SU-DHL-6 (cell line): ENCODE results near the gene NDUFAF7.
A peak's percentile ranks its signal among the peaks of the same experiment; 100 is the strongest.

Source experiments
- H2AFZ ChIP-seq: fragments of 200-600 bp; sonication (generic); 2 replicates; pipeline ENCODE4 v1.6.1; 2014; ENCODE audit warnings: low read depth, mild to moderate bottlenecking, moderate library complexity, mixed read lengths, antibody characterized with exemption, low read length; ENCODE audit not compliant: severe bottlenecking
- H3F3A ChIP-seq: fragments of 200-600 bp; shearing (Covaris generic); 2 replicates; pipeline ENCODE4 v1.6.0; 2016; ENCODE audit warnings: antibody characterized with exemption, mild to moderate bottlenecking; ENCODE audit not compliant: insufficient read depth
- H3K27ac ChIP-seq: fragments of 200-600 bp; sonication (generic); 2 replicates; pipeline ENCODE4 v1.5.1; 2016; ENCODE audit warnings: low read depth, mild to moderate bottlenecking, low read length, moderate library complexity, mixed read lengths
- H3K27me3 ChIP-seq: fragments of 200-600 bp; sonication (generic), shearing (Covaris generic); 2 replicates; pipeline ENCODE4 v1.6.0; 2014; ENCODE audit warnings: mild to moderate bottlenecking, low read length
- H3K36me3 ChIP-seq: fragments of 200-600 bp; sonication (generic); 2 replicates; pipeline ENCODE4 v1.6.1; 2014; ENCODE audit warnings: mild to moderate bottlenecking, low read length, mixed read lengths
- H3K4me2 ChIP-seq: fragments of 300-600, 200-600 bp; shearing (Covaris generic), sonication (generic); 2 replicates; pipeline ENCODE4 v1.6.0; 2014; ENCODE audit warnings: low read length, low read depth, mild to moderate bottlenecking; ENCODE audit not compliant: poor library complexity, severe bottlenecking
- H3K4me3 ChIP-seq: fragments of 200-600 bp; sonication (generic); 2 replicates; pipeline ENCODE4 v1.5.1; 2014; ENCODE audit warnings: antibody characterized with exemption, low read length, mild to moderate bottlenecking, mixed read lengths; ENCODE audit not compliant: insufficient read depth, poor library complexity, severe bottlenecking
- H3K79me2 ChIP-seq: fragments of 200-600 bp; sonication (generic); 2 replicates; pipeline ENCODE4 v1.6.1; 2014; ENCODE audit warnings: mild to moderate bottlenecking, low read length, moderate library complexity; ENCODE audit not compliant: insufficient read depth
- H3K9ac ChIP-seq: fragments of 200-600 bp; sonication (generic); 2 replicates; pipeline ENCODE4 v1.7.0; 2014; ENCODE audit warnings: mild to moderate bottlenecking, low read length
- H3K9me2 ChIP-seq: fragments of 200-600 bp; sonication (generic); replicated peaks from 2 replicates; pipeline ENCODE4 v1.6.1; 2014; ENCODE audit warnings: low read length; ENCODE audit not compliant: insufficient read depth
- H3K9me3 ChIP-seq: fragments of 200-600 bp; sonication (generic); 2 replicates; pipeline ENCODE4 v1.6.1; 2014; ENCODE audit warnings: low read length, mixed read lengths; ENCODE audit not compliant: insufficient read depth
- H4K20me1 ChIP-seq: fragments of 200-600 bp; sonication (generic); 2 replicates; pipeline ENCODE4 v1.6.1; 2014; ENCODE audit warnings: low read depth, mild to moderate bottlenecking, antibody characterized with exemption, low read length, moderate library complexity, mixed read lengths
- CTCF ChIP-seq: fragments of 200-600 bp; sonication (generic); IDR thresholded peaks from one replicate; pipeline ENCODE4 v1.5.1; 2017; ENCODE audit warnings: antibody characterized with exemption, mild to moderate bottlenecking, low read length, moderate library complexity; ENCODE audit not compliant: insufficient read depth, poor library complexity, severe bottlenecking
- EZH2phosphoT487 ChIP-seq: fragments of 200-600 bp; sonication (generic), shearing (Covaris generic); conservative IDR thresholded peaks from 2 replicates; pipeline ENCODE4 v1.6.1; 2018; ENCODE audit warnings: mild to moderate bottlenecking, antibody characterized with exemption, low read length, moderate library complexity, mixed read lengths

NDUFAF7 gene

GRCh38 chr2:37262522-37262921, 31.1 kb downstream of the NDUFAF7 start:
- no peak overlapping the region for H3K4me3 ChIP-seq
- H3K9me2 ChIP-seq: no peaks in the 10 kb centered on the region
- H3K4me2 ChIP-seq: no peak overlapping the region
- no peak overlapping the region for H3K27ac ChIP-seq
- no peaks in the 10 kb centered on the region for H3K27me3 ChIP-seq
- no peaks in the 10 kb centered on the region for H3K79me2 ChIP-seq
- no peaks in the 10 kb centered on the region for H3K9me3 ChIP-seq
- H3K9ac ChIP-seq: no peak overlapping the region
- H3K36me3 ChIP-seq: peaks cover 49% of the 10 kb centered on the region
- H2AFZ ChIP-seq: no peak overlapping the region
- no peak for TF ChIP-seq EZH2phosphoT487
- no peak for TF ChIP-seq CTCF
- no peaks in the 10 kb centered on the region for H4K20me1 ChIP-seq
- peaks cover 45% of the 10 kb centered on the region for H3F3A ChIP-seq

GRCh38 chr2:37263839-37264238, 32.4 kb downstream of the NDUFAF7 start:
- Histone ChIP-seq H3K4me2 (no peak overlapping the region), H3K9ac (no peak overlapping the region), H2AFZ (no peak overlapping the region), H3K27me3 (no peaks in the 10 kb centered on the region), H3K4me3 (no peak overlapping the region), H3K79me2 (no peaks in the 10 kb centered on the region; the same call in 1 of the 2 replicates), H4K20me1 (no peaks in the 10 kb centered on the region), H3K36me3 (peaks cover 54% of the 10 kb centered on the region), H3K9me2 (no peaks in the 10 kb centered on the region), H3F3A (peaks cover 52% of the 10 kb centered on the region), H3K9me3 (no peaks in the 10 kb centered on the region), H3K27ac (peak overlapping the region; percentile 5; the same call in 1 of the 2 replicates)
- TF ChIP-seq EZH2phosphoT487: no peak
- no peak for TF ChIP-seq CTCF

DNA sequence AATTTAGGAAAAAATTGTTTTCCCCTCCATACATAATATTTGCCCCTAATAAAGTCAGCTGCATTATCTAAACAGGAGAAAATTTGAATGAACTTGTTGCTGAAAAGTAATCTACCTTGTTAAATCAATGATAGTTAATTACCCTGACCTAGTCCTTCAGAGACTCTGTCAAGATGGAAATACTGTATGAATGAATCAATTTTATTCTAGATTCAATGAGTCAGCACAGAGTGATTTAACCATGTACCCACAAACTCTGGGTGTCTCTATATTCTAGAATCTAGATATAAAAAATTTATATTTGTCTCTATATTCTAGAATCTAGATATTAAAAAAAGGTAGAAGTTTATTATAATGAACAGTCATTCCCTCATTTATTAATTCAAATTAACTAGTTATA, 36.2 kb downstream of the NDUFAF7 start:
- peaks cover 68% of the 10 kb centered on the region for H3K36me3 ChIP-seq
- H3K9me2 ChIP-seq: no peaks in the 10 kb centered on the region
- no peak overlapping the region for H2AFZ ChIP-seq
- H3K9ac ChIP-seq: no peak overlapping the region
- no peak overlapping the region for H3K27ac ChIP-seq
- H3K9me3 ChIP-seq: no peaks in the 10 kb centered on the region
- no peak overlapping the region for H3K4me3 ChIP-seq
- no peaks in the 10 kb centered on the region for H4K20me1 ChIP-seq
- no peaks in the 10 kb centered on the region; the same call in 1 of the 2 replicates for H3K79me2 ChIP-seq
- H3K4me2 ChIP-seq: no peak overlapping the region
- H3K27me3 ChIP-seq: no peaks in the 10 kb centered on the region
- peaks cover 49% of the 10 kb centered on the region for H3F3A ChIP-seq
- no peak for TF ChIP-seq CTCF
- TF ChIP-seq EZH2phosphoT487: no peak
